RWPE1 (cell line): ENCODE data around the gene SPAG16.
A peak's percentile ranks its signal among the peaks of the same experiment; 100 is the strongest.

Experiments
- CTCF ChIA-PET: fragments of 350-600 bp; sonication (Branson Sonifier 250); formaldehyde crosslinking; extraction: SDS; loops from one replicate; lab custom pipeline; 2021; lab: Yijun Ruan, JAX
- POLR2A ChIA-PET: fragments of 400-600 bp; formaldehyde crosslinking; extraction: SDS; loops from one replicate; lab custom pipeline; 2020; ENCODE audit warnings: antibody characterized with exemption; ENCODE audit not compliant: low non-redundant PET; lab: Yijun Ruan, JAX
- DNase-seq: peaks from one replicate; pipeline ENCODE4 v3.0.0; 2012; ENCODE audit warnings: low spot score
- H3K27ac ChIP-seq: fragments of 450-650 bp; 2 replicates; pipeline ENCODE4 v1.5.1; 2017
- CTCF ChIP-seq: fragments of 450-650 bp; conservative IDR thresholded peaks from 2 replicates; pipeline ENCODE4 v1.5.1; 2017; ENCODE audit warnings: low read depth, mild to moderate bottlenecking

Gene SPAG16

DNA sequence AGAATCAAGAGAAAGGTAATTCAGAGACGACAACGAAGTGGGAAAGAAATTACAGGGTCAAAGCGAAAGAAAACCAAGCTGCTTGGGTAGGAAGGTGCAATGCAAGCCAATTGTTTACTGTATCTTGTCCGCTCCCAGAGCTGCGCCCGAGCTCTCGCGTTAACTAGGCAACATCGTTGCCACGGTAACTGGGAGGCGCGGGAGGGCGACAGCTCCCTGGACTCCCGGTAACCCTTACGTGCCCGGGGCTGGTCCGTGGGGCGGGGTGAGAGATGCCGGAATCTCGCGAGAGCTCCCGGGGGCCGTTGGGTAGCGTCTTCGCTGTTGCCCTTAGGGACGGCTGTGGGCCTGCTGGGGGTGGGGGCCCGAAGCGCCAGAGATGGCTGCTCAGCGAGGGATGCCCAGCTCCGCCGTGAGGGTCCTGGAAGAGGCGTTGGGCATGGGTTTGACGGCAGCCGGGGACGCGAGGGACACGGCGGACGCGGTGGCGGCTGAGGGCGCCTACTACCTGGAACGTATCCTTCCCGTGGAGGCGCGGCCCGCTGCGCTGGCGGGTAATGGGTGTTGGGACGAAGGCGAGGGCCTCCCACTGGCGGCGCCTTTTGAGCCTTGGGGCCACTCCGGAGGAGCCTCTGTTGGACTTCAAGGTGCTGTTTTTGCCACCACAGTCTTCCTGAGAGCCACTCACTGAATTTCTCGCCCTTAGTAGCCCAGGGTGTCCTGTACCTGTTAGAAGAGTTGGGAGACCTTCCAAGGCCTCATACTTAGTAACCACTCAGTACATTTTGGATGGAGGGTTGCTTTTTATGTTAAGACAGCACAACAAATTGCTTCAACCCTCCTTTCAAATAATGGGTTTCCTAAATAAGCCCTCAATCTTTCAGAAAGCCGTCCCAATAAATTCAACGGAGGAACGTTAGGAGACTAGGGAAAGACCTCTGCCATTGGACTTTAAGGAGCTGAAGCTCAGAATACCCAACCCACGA is at the start of gene SPAG16:
Gene SPAG16, plus strand, starts transcription at position 360 of the 986 bp plus-strand sequence.
- peak within 1 kb of the TSS; percentile 79 for H3K27ac ChIP-seq
- no peak for TF ChIP-seq CTCF
- peak; percentile 98 for DNase-seq
- POLR2A ChIA-PET: no interaction called here
- CTCF ChIA-PET: interaction anchor here (0.7 kb wide), 2 partner anchors 341 to 1157 kb away, joined by 3 read pairs; no protein-coding TSS in a partner anchor

DNA sequence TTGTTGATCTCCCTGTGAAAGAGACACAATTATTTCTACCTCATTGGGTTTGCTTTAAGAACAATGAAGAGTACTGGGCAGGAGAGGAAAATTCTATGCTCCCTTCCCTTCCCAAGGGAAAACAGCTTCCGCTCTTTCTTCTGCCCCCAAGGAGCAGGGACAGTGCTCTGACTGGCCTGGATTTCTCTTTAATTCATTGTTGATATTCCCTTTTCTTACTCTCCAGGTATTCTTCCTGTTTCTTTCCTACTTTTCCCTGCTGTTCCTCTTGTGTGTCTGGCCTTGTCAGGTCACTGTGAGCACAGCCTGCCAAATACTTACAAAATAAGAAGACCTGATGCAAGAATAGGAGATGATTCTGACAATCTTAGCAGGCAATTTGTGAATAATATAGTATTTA is 49.6 kb upstream of the SPAG16 start:
- no peak for TF ChIP-seq CTCF
- POLR2A ChIA-PET: no interaction called here
- DNase-seq: no peak
- H3K27ac ChIP-seq: no peak overlapping the region
- CTCF ChIA-PET: no interaction called here

DNA sequence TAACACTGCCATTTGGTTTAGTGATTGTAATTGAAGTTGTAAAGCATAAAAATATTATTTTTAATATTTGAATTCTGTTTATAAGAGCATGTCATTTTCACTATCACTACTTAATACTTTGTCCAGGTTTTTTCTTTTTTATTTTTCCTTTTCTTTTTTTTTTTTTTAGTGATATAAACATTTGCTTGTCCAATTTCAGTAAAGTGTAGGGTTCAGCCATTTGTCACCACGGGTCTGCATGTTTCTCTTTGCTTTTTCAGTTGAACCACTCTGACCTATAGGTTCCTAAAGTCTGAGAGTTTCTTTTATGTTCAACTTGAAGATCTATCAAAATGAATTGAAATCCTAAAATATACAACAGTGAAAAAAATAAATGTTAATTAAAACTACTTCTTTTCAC is 48.5 kb upstream of the SPAG16 start:
- no peak for DNase-seq
- ChIA-PET CTCF (no interaction called here), POLR2A (no interaction called here)
- no peak for TF ChIP-seq CTCF
- no peak overlapping the region for H3K27ac ChIP-seq

- POLR2A ChIA-PET: no interaction called here
Observed at GRCh38 chr2:213237251-213237650, 47.0 kb upstream of the SPAG16 start.

GRCh38 chr2:213237787-213238186 is 46.5 kb upstream of the SPAG16 start:
- no peak for TF ChIP-seq CTCF
- DNase-seq: no peak
- ChIA-PET CTCF (interaction anchor here (1.0 kb wide), 1 partner anchor 374 kb away, joined by 3 read pairs; no protein-coding TSS in a partner anchor), POLR2A (no interaction called here)
- H3K27ac ChIP-seq: no peak overlapping the region

More at GRCh38 chr2:213237251-213237650, 47.0 kb upstream of the SPAG16 start:
- no peak for DNase-seq
- H3K27ac ChIP-seq: no peak overlapping the region
- TF ChIP-seq CTCF: no peak
- CTCF ChIA-PET: no interaction called here

DNA sequence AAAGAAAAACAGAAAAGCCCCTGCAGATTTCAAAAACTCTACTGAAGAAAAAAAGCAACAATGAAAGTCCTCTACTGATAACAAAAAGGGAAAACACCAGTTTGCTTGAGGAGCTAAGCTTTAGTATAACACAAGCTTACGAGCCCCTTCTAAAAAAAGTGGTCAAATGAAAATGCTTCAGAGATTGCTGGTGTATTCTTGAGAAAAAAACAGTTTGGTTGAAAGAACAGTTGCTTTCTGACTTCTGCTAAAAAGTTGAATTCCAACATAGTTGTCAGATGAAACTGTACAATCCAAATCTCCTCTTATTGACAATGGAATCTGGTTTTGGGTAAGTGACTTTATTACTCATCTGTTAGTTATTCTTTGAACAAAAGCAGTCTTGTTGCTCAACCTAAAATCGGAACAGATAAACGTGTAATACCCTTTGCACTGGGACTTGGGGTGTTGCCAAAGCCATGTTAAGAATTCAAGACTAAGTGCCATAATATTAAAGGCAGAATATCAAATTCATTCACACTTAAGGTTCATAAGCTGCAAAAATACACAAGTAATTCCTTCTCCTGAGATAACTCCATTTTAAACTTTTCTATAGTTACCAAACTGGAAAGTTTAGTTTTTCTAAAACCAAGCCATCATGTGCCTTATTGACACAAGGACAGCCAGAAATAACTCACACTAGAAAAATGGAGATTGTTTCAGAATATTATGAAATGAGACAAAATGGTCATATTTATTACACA is 45.3 kb upstream of the SPAG16 start:
- H3K27ac ChIP-seq: no peak overlapping the region
- peak; percentile 62 for DNase-seq
- no peak for TF ChIP-seq CTCF
- ChIA-PET POLR2A (no interaction called here), CTCF (interaction anchor here (0.6 to 1.0 kb wide), 2 partner anchors 376 to 1319 kb away, joined by 3 read pairs; no protein-coding TSS in a partner anchor)
